ENCODE results near the gene CBX1.

The CBX1 gene

GRCh38 chr17:48025904-48026501, 75.3 kb downstream of the CBX1 start:
- no peak for DNase-seq (ENCODE audit: low read depth)

GRCh38 chr17:48025040-48025903, 76.0 kb downstream of the CBX1 start:
- peak; percentile 98 for DNase-seq (ENCODE audit: low read depth)

- no peak for DNase-seq (ENCODE audit: low read depth)
Observed at GRCh38 chr17:48024149-48025039, 76.9 kb downstream of the CBX1 start.

GRCh38 chr17:48023400-48024148, 77.7 kb downstream of the CBX1 start:
- peak; percentile 34 for DNase-seq (ENCODE audit: low read depth)

GRCh38 chr17:48022901-48023300, 78.4 kb downstream of the CBX1 start:
- DNase-seq (ENCODE audit: low read depth) = no peak

- no peak for DNase-seq (ENCODE audit: low read depth)
Observed at GRCh38 chr17:48021934-48022333, 79.3 kb downstream of the CBX1 start.

Measured in activated T-cell treated with anti-CD3 and anti-CD28 coated beads for 1 hour (primary cell).